Embryonic facial prominence (tissue), 1 donor: ENCODE results near the gene PHKA2.

Experiments used
- DNase-seq: peaks from one replicate; pipeline ENCODE4 v3.0.0-alpha.2; 2016; ENCODE audit errors: extremely low spot score

PHKA2 gene

DNA sequence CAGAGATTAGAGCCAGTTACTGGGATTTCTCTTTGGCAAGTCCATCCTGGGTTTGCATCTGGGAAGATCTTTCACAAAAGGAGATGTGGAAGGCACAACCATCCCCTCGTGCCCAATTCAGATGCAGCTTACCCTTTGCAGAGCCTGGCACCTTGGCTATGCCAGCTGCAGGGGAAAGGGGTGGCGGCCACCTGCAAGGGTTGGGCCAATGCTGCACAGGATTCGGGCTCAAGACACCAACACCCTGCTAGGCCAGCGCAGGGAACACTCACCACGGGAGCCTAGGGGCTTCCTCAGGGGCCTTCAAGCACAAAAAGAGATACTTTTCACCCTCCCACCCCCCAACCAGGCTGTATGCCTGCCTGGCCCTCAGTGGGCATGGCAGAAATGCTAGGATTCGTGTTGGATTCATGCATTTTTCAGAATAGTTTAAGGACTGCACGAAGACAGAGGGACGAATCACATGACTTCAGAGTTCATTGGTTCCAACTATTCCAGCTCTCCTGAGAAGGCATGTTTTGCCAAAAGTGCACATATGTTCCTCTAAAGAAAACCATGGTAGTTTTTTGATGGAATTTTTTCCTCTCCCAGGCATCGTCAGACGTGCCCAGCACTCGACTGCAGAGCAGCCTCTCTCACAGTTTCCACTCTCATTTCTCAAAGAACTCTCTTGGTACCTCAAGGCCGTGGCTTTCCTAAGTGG lies 94.4 kb downstream of the PHKA2 start:
- no peak for DNase-seq

DNA sequence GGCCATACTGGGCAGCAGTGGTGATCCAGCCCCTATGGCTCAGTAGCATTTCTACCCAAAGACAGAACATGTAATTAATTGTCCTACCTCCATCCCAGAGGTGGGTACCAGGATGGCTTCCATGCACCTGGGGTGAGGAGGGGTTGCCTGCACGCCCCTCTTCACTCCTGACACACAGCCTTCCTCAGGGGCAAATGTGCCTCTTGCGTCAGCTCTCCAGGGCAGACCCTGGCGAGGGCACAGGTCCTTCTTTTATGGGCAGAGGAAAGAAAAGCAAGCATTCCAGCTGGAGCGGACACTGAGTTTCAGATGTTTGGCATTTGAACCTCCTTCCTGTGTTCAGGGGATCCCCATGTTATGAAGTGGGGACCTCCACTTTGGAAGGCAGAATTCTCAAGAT lies 95.6 kb downstream of the PHKA2 start:
- no peak for DNase-seq

DNA sequence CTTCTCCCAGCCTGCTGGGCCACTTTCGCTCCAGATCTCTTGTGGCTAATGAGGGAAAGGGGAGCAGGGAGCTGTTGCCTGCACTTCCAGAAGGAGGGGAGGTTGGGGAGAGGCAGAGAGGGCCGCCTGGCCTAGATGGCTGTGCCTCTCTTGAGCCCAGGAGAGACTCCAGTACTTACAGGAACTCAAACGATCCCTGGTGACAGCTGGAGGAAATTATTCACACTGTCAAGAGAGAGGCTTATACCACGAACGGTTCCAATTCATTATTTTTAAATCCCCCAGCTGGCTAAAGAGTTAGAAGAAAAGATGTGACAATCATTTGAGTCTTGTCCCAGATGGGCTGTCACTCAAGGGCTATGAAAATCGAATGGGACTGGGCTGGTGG lies 96.1 kb downstream of the PHKA2 start:
- no peak for DNase-seq

DNA sequence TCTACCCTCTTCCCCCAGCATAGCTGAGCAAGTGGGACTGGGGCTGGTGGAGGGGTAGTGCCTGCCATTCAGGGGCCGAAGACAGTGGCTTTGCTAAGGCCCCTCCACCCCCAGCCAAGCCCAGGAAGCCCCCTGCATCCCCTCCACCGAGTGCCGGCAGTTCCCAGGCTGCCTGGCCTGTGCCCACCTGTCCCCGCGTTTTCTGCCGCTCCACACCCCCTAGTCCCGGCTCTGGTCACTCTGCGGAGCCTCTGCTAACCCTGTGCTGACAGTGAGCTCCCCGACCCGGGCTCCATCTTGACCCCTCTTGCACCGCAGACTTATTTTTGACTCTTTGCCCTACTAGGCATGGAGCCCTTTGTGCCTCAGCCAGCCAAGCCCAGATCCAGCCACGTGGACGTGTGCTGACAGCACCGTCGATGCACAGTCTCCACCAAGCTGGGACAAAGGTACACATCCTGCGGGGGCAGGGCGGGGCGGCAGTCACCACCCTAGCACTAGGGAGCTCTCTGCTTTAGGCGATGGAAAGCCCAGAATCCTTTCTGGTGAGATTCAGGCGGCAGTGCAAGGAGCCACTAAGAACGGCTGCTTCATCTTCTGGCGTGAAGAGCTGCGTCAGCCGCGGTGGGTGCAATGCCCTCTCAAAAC lies 96.6 kb downstream of the PHKA2 start:
- no peak for DNase-seq

DNA sequence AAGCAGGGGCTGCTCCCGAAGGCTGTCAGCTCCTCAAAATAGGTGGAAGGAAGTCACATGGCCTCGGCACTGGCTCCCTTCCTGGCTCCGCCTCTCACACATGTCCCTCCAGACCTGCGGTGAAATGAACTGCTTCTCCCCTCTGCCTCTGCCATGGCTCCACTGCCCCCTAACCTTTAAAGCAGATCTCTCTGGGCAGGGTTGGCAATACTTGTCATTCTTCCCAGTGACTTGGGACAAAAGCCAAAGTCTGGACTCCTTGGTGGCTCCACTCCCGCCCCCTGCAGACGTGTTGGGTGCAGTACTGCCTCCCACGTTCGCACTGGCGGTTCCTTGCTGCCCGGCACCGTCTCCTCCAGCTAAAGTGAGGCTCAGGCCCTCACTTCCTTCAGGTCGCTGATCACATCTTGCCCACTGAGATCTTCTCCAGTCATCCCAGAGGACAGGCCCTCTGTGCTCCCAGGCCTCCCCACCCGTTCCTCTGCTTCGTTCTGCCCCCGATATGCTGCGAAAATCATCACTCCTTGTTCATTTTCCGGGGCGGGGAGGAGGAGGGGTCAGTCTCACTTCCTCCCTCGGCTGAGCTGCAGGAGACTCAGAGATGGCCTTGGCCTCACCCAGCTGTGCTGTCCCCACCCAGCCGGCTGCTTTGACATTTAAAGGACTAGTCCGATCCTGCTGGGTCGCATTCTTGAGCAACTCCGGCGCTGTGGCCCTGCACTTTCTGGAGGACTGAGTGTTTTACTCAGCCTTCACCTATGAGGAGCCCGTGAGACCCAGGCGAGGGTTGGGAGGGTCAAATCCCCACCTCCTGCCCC lies 97.4 kb downstream of the PHKA2 start:
- DNase-seq, result peak; percentile 7

DNA sequence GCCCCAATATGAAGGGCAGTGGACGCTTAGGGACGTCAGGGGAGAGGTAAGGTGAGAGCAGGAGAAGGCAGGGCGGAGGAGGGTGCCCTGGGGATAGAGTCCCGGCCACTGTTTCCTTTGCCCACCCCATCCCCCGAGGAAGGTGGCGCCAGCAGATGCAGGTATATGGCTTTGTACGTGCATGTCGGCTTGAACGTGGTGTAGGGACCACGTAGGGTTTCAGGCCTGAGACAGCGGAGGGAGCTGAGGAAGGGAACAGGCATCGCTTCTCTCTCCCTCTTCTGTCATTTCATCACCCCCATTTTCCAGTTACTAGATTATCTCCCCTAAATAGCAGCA lies 97.9 kb downstream of the PHKA2 start:
- no peak for DNase-seq

DNA sequence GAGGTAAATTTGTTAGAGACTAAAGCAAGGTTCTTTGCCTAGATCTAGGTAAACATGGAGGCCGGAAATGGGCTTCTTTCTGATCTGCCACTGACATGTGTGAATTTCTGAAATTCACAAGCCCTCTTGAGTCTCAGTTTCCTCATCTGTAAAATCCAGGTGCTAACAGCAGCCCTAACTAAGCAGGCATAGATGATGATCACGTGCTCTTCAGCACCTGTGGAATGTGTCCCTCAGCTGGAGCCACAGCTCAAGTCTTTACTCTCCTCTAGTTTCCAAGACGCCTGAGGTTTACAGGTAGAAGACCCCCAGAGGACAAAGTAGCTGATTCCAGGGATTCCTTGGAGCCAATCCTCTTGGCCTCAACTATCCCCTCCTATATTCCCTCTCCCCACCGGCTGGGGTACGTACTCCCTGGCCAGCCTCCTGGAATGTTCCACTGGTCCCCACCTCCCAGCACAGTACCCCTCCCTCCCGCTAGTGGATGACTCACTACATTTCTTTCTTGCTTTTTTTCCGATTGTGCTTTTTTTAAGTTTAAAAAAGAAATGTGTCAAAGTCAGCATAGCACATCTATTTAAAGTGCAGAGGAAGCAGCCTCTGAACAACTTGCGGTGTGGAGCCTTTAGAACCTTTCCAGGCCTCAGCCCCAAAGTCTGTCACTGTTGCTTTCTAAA lies 98.4 kb downstream of the PHKA2 start:
- peak; percentile 12 for DNase-seq

DNA sequence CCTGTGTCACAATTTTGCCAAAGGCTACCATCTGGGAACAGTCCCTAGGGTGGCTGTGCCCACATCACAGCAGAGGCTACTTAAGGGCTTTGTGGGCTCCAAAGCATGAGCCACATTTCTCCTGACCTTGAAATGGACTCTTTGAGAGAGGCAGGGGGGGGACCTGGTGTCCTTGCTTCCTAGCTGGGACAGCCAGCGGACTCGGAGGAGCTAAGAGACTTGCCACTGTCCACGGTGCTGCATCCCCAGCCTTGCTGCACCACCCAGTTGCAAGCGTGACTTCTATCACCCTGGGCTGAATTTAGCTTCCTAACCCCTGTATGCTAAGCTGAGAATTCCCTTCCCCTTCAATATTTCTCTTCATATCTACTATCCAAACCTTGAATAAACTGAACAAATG lies 99.0 kb downstream of the PHKA2 start:
- no peak for DNase-seq

DNA sequence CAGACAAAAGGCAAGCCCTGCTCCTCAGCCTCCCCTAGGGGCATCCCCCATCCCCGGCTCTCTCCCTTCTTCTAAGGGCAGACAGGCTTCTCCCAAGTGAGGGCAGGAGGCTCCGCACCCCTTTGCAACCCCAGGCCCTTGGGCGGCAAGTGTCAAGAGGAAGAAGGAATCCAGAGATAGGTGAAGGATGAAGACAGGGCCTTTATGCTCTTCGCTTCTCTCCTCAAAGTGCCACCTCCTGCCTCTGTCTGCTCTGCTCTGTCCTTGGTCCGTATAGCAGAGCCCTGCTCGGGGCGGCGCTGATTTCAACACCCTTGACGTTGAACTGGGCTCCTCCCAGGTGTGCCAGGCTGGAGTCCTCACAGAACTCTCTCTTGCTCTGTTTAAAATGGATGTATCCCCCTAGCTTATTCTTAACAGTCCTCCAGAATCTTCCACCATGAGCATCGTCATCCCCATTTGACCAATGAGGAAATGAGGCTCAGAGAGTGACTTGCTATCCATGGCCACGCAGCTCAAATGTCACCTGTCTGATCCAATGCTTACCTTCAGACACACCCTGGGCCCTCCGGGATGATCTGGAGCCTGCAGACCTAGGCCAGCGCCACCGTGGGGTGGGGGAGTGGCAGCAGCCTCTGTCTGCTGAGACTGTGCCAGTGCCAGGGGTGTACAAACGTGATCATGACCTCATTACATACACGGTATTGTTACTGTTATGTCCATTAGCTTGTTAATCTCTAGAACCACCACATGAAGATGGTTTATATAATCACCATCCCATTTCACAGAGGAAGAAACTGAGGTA lies 99.8 kb downstream of the PHKA2 start:
- DNase-seq, result no peak

DNA sequence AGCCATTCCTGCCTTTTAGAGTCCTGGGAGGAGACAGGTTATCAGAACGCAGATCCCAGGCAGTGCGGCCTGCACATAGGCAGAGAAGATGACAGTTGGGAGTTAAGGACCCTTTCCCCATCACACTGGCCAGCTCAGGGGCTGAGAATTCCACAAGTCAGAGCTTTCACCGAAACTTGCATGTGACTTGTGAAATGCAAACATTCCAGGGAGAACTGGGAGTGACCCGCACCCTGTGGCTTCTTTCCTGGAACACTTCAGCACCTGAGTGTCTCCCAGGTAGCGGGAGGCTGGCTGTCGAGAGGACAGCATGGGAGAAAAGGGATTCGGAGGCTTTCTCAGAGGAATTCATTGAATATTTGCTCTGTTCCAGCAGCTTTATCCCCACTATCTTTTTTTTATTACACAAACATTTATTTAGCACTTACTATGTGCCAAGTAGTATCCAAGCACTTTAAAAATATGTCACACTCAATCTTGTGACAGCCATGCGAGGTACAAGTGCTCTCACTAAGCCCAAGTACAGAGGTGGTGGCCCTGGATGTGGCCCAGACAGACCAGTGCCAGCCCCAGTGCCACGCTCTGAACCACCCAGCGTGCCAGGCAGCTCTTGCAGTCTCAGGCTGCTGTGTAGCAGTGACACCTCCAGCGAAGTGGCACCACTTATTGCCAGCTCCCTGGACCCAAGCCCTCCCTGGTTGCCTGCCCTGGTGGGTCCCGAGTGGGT lies 100.5 kb downstream of the PHKA2 start:
- no peak for DNase-seq

DNA sequence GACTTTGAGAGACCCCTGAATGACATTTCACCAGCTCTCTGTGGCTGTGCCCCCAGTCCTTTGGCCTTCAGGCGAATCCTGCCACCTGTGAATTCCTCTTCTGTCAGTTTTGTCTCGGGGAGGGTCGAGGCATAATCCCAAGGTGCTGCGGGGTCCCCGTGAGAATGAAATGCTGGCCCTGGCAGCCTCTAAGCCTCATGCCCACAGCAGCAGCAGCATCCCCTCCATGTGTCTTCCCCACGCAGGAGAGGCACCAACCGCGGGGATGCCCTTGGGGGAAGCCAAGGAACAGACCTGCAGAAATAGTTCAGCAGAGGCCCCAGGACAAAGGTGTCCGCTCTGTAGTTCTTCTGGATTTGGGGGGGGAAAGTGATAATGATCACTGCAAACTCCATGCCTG lies 104.8 kb downstream of the PHKA2 start:
- no peak for DNase-seq

DNA sequence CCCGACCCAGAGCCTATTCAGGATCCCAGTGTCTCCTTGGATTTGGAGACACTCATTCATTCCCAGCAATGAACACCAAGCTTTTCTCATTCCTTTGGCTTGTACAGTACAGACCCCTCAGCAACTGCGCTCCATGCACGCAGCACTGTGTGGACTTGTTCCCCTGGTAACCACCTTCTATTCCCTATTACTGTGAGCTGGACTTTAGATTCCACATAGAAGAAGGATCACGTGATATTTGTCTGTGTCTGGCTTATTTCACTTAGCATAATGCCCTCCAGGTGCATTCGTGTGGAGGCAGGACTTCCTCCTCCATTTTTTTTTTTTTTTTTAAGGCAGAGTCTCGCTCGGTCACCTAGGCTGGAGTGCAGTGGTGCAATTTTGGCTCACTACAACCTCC lies 106.4 kb downstream of the PHKA2 start:
- no peak for DNase-seq

DNA sequence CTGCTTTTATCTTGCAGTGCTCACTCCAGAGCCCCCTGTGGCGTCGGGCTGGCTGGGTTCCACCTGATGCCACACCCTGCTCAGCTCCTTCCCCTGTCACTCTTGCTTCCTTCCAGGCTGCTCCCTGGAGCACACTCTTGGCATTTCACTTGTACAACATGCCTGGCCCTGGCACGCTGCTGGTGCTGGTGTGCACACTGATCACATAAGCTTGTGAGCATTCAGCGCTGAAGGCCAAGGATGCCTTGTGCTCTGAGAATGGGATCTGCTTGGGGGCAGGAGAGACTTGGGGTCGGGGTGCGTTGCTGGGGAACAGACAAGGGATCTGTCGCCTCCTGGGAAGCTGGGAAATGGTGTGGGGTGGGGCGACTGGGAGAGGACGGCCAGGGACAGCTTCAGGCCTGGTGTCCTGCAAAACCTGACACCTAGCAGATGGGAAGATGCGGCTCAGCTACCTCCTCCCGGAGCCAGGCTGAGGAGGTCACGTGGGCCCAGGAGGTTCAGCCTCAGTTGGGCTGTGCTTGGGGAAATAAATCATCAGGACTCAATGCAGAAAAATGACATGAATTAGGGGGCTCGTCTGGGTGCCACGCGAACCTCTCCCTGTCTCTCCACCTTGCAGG lies 108.5 kb downstream of the PHKA2 start:
- no peak for DNase-seq

DNA sequence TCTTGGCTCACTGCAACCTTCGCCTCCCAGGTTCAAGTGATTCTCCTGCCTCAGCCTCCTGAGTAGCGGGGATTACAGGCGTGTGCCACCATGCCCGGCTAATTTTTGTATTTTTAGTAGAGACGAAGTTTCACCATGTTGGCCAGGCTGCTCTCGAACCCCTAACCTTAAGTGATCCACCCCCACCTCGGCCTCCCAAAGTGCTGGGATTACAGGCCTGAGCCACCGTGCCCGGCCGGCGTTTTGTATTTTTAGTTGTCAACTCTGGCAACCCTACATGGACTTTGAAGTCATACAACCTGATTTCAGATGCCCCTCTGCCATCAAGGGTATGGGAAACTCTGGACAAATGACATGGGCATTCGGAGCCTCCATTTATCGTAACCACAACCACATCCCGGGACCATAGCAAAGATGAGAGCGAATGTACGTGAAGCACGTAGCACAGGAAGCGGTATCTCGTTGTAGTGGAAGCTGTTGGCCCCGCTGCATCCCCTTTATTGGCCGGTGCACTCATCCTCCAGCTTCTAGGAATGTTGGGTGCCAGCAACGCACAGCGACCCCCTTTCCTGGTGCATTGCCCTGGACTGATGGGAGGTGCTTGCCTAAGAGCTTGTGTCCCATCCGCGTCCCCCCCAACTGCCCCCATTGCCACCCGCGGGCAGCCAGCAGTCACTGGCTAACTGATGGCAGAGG lies 109.2 kb downstream of the PHKA2 start:
- DNase-seq, result no peak

DNA sequence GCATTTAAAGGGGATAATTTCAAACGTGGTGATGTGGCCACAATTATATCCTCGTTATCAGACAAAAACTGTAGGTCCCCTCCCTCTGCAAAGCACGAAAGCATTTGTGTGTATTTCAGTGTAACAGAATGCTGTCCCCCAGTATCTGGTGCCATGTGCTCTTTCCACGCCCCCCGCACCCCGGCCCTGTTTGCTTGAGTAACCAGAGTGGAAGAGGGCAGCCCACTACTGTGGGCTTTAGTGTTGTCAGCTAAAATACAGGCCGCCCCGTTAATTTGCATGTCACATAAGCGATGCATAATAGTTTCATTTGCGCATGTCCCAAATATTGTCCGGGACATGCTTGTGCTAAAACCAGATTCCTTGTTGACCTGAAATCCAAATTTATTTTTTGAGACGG lies 110.1 kb downstream of the PHKA2 start:
- no peak for DNase-seq

DNA sequence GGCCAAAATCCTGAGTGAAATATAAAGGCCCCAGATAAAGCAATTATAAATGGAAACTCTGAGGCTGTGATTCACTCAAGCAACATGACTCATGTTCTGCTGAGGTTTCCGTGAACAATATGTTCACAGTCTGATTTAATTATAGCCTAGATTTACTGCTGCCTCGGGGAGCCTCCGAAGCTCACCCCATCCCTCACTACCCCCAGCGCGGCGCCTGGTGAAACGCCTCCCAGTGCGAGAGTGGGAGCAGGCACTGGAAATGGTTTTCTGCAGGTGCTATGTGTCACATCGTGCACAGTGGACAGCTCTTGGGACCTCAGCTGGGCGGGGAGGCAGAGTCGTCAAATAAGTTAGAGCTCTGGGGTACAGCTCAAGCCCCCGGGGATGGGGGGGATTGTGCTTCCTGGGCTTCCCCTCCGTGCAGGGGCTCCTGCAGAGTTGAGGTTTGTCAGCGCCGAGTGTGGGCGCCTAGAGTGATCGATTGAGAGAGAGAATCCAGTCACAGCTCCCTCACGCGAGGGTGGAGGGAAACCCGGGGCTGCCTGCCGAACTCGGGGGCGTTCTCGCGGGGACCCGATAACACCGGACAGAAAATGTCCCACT lies 110.6 kb downstream of the PHKA2 start:
- DNase-seq, result no peak

DNA sequence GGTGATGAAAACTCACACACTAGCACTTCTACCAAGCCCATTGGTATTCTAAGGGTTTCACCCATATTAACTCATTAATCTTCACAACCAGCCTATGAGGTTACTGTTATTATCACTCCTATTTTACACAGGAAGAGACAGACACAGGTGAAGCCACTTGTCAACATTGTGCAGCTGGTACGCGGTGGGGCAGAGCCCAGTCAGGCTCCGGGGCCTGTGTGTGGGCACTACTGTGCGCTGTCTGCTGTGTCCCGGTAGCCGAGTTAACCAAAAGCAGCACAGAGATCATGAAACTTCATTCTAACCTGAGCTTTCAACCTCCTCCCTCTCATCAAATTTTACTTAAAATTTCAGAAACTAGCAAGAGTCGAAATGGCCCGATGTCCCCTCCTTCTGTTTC lies 111.3 kb downstream of the PHKA2 start:
- no peak for DNase-seq

DNA sequence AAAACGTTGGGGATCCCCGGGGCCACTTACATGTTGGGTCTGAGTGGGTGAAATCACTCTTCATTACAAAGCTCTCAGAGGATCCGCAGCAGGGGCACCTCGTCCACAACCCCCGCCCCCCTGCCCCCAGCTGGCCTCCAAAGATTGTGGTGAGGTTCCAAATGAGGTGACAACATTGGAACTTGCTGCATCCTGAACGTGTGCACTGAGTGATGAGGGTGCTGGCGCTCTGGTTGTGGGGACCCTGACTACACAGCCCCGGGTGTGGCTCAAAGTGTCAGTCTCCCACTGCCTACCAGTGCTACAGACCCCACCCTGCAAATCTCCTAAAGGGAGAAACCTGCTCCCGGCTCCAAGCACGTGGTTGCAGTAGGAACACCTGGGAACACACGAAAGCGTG lies 111.9 kb downstream of the PHKA2 start:
- DNase-seq, result no peak

DNA sequence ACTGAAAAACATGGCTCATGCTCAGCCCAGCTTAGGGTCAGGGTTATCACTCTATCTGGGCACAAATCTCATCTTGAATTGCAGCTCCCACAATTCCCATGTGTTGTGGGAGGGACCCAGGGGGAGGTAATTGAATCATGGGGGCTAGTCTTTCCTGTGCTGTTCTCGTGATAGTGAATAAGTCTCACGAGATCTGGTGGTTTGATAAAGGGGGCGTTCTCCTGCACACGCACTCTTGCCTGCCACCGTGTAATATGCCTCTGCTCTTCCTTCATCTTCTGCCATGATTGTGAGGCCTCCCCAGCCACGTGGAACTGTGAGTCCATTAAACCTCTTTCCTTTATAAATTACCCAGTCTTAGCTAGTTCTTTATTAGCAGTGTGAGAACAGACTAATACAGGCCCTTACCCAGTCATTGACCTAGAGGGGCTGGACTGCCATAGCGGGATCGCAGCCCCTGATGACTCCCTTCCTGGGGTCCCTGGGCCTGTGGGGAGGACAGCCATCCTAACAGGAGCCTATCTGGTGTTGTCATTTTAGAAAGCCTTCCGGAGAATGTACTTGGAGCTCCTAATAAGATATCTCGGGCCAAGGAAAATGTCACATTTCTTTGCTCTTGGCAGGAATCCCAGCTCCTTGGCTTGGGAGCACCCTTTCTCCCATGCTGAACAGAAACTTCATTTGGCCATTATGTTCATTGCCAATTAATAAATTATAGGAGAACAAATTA lies 112.6 kb downstream of the PHKA2 start:
- DNase-seq, result no peak
